DND-41 (cell line): Measurements from ENCODE around the gene PLEK2.

Experiments used
- CTCF ChIP-seq: IDR thresholded peaks from 2 replicates; pipeline ENCODE4 v1.5.1; 2012; ENCODE audit warnings: borderline replicate concordance, low read length, moderate library complexity, mild to moderate bottlenecking; ENCODE audit not compliant: poor library complexity, severe bottlenecking; ENCODE audit errors: extremely low read depth
- EZH2 ChIP-seq: IDR thresholded peaks from 3 replicates; pipeline ENCODE4 v1.6.1; 2012; ENCODE audit warnings: borderline replicate concordance, low read depth, mild to moderate bottlenecking, moderate library complexity, low read length, inconsistent platforms; ENCODE audit not compliant: severe bottlenecking

- no peak for TF ChIP-seq CTCF
- TF ChIP-seq EZH2: no peak
Measured at GRCh38 chr14:67426161-67426560, 14.2 kb upstream of the PLEK2 start.
